ENCODE results near the gene TFIP11. TPM values are rescaled to one million over a fixed set of nuclear protein-coding genes. Genes with fewer than 3 reads are reported as not detected.
A peak's percentile ranks its signal among the peaks of the same experiment; 100 is the strongest.

Gene TFIP11
- total and polyA plus RNA-seq, 10 of the 15 experiments (the other 5 are each of a cell fraction or from before 2014, with no cell fraction given) = 14.2 to 43.3 (median 31.9) TPM

GRCh38 chr22:26460202-26460601 is 52.1 kb downstream of the TFIP11 start:
- Histone ChIP-seq H3K79me2 (ENCODE audit: control insufficient read depth, insufficient read depth, low read length) (peaks cover 5% of the 10 kb centered on the region), H3K36me3 (ENCODE audit: control insufficient read depth in 2 of 2, insufficient read depth in 2 of 2, low read length in 1 of 2) (peaks cover 22 to 44% of the 10 kb centered on the region in 2 experiments), H3K27ac (ENCODE audit: control insufficient read depth, insufficient read depth) (no peak overlapping the region), H4K20me1 (ENCODE audit: control insufficient read depth, insufficient read depth) (no peaks in the 10 kb centered on the region), H3K4me2 (ENCODE audit: control insufficient read depth, insufficient read depth) (no peak overlapping the region), H3K27me3 (replicated peaks in 1 of 2; ENCODE audit: control insufficient read depth in 2 of 2, insufficient read depth in 2 of 2, low read length in 1 of 2) (no peaks in the 10 kb centered on the region), H3K9me3 (replicated peaks; ENCODE audit: control insufficient read depth, insufficient read depth, low read length) (no peaks in the 10 kb centered on the region), H3K4me3 (no peak overlapping the region), H3K9ac (ENCODE audit: control insufficient read depth, insufficient read depth, low read length) (no peak overlapping the region), H2AFZ (ENCODE audit: control insufficient read depth, low read depth, low read length) (no peak overlapping the region), H3K4me1 (ENCODE audit: control insufficient read depth, insufficient read depth, low read length) (no peaks in the 10 kb centered on the region)
- SMC1A ChIA-PET (ENCODE audit: uncharacterized antibody, unreplicated experiment) = interaction anchor here (0.7 to 5.1 kb wide), 14 partner anchors 14 to 202 kb away, joined by 3 to 73 read pairs (median 4); no protein-coding TSS in a partner anchor
- TF ChIP-seq NFIC (IDR thresholded peaks at IDR 0.05; ENCODE audit: low read depth, low read length) (no peak), IKZF2 (IDR thresholded peaks at IDR 0.05) (no peak), USF1 (IDR thresholded peaks at IDR 0.05; ENCODE audit: borderline replicate concordance, extremely low read length, insufficient read depth, low read depth, low read length) (no peak), MEF2A (IDR thresholded peaks at IDR 0.05; ENCODE audit: insufficient read depth, low read depth, low read length) (no peak), TCF7 (IDR thresholded peaks at IDR 0.05; ENCODE audit: borderline replicate concordance) (no peak), HDAC2 (IDR thresholded peaks at IDR 0.05) (no peak), MAX (IDR thresholded peaks at IDR 0.05; ENCODE audit: low read depth, low read length) (no peak), MEF2B (IDR thresholded peaks at IDR 0.05; ENCODE audit: partially characterized antibody, poor library complexity, severe bottlenecking) (no peak), ZZZ3 (IDR thresholded peaks at IDR 0.05; ENCODE audit: control insufficient read depth, insufficient read length, low read depth) (no peak)
- WGBS (ENCODE audit: insufficient coverage, insufficient replicate concordance, low lambda C conversion rate, missing lambda C conversion rate) = 98% methylated on average over 6 of the region's 6 CpGs
- no peak for DNase-seq (ENCODE audit: low read depth, low spot score)
- intact Hi-C loops (cut with micrococcal nuclease; ENCODE audit: unreplicated experiment) = no loop called here
- BruUV-seq (replicated peaks) = TSS peak; percentile 14
- FAIRE-seq = no peak
- RAD21 ChIA-PET (ENCODE audit: unreplicated experiment) = interaction anchor here (0.7 to 1.8 kb wide), 9 partner anchors 19 to 96 kb away, joined by 3 to 8 read pairs (median 4); no protein-coding TSS in a partner anchor
- POLR2A ChIA-PET = no interaction called here
- in situ Hi-C loops (cut with MboI) = loop anchor here (5.0 kb wide), 2 partner anchors 58 to 93 kb away; no protein-coding TSS in a partner anchor
- CTCF ChIA-PET = interaction anchor here (0.7 to 5.5 kb wide), 20 partner anchors 9 to 211 kb away, joined by 3 to 124 read pairs (median 6); partner anchors contain the start of genes HPS4 and SRRD
- ATAC-seq = no peak

Measured in GM12878 (cell line).